HG02610 (cell line): Measurements from ENCODE around the gene DCAF8.

Source experiments
- ATAC-seq: cut with Tn5 transposase; IDR thresholded peaks from one replicate; pipeline ENCODE4 v1.9.1; 2021; ENCODE audit warnings: mild to moderate bottlenecking, moderate library complexity; ENCODE audit not compliant: unreplicated experiment

The DCAF8 gene

GRCh38 chr1:160264795-160265307 is 2.5 kb upstream of the DCAF8 start:
- ATAC-seq = no peak

GRCh38 chr1:160261556-160261892 is 825 bp downstream of the DCAF8 start:
- ATAC-seq = peak; percentile 48

DNA sequence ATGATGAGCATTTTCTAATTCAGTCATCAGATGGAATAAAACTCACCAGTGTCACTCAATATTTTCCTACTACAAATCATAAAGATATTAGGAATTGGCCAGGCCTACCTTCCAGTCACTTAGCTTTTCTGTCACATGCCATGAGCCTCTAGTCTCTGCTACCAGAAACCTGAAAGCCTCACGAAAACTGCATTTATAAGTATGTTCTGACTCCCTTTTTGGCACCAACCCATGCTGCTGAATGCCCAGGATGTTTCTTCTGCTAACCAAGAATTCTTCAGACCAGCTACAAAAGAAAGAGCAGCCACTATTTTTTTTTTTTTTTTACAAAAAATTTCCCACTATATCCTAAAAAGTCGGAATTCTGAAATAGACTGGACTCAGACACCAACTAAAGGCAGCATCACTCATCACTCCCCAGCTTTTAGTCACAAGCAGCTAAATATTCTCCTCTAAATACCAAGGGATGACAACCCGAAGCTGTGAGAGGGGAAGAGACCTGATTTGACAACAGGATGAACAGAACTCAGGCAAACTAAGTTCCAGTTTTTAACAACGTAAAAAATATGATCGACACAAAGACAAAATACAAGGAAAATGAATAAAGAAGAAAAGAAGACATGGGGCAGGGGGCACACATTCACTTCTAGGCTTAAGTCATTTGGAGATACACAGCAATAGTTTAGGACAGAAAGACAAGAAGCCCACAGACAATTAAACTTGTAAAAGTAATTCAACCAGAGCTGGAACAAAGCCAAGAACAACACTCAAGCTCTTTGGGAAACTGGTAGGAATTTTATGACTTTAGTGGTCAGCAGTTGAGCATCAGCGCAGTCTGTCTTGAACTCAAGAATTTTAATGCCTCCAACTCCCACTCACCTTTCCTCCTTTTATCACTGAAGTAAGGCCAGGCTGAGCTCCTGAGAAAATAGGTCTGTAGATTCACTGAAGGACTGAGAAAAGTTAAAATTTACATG is 1.7 kb downstream of the DCAF8 start:
- ATAC-seq = no peak

GRCh38 chr1:160258177-160258798 is 4.1 kb downstream of the DCAF8 start:
- no peak for ATAC-seq

GRCh38 chr1:160257411-160258015 is 4.8 kb downstream of the DCAF8 start:
- no peak for ATAC-seq

- ATAC-seq = no peak
Measured at GRCh38 chr1:160256396-160257046, 5.8 kb downstream of the DCAF8 start.

DNA sequence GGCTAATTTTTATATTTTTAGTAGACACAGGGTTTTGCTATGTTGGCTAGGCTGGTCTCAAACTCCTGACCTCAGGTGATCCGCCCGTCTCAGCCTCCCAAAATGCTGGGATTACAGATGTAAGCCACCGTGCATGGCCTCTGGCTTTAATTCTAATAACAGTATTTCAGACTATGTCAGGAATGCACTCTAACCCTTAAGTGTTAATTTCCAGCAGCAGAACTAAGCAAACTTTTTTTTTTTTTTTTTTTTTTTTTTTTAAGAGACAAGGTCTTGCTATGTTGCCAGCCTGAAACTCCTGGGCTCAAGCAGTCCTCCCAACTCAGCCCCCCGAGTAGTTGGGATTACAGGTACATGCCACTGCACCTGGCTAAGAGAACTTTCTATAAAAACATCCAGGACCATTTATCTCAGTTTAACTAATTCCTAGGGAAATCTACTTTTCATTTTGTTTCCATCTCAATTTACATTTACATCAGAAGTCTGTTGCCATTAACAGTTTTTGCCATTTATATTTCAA is 6.5 kb downstream of the DCAF8 start:
- ATAC-seq = no peak

DNA sequence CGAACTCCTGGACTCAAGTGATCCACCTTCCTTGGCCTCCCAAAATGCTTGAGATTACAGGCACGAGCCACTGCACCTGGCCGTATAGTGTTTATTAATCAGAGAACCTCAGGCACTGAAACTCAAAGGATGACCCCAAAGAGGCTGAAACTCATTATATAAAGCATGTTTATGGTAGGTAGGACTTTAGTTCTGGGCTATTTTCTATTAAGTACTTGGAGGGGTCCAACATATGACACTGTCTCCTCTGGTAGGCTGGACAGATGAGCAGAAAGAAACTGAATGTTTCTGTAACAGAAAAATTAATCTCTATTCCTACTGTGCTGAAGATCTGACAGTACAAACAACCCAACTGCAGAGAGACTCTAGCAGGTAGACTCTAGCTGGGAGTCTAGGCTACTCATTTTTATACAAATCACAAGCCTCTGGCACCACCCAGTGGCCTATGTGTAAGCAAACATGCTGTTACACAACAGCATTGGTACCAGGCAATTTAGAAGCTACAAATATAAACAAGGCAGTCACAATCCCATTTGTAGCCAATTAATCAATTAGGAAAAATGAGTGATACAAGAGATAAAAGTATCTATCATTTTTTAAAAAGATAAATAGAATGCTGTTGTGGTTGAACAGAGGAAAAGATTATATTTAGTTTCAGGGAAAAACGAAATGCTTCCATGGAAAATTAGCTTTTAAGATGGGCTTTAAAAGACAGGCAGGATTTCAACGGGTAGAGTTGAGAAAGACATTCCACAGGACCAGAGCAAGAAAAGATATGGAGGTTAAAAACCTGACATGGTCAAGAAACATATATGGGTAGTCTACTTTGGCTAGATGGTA is 10.4 kb downstream of the DCAF8 start:
- peak; percentile 87 for ATAC-seq

DNA sequence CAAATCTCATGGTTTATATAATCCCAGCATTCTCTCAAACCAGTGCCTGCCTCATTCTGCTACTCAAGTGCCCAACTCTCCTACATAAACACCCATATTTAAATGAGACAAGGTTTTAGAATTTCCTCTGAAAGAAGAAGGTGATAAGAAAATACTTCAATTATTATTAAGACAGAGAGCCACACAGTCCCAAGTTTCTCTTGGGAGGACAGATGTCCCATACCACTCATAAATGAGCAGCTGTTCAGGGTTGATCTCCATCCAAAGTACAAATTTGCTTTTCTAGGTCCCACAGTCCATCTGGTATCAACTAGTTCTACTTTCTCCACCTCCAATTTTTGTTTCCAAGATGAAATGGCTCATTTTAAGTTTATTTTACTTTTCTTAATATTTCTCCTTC is 11.3 kb downstream of the DCAF8 start:
- no peak for ATAC-seq

GRCh38 chr1:160247053-160247452 is 15.3 kb downstream of the DCAF8 start:
- no peak for ATAC-seq

DNA sequence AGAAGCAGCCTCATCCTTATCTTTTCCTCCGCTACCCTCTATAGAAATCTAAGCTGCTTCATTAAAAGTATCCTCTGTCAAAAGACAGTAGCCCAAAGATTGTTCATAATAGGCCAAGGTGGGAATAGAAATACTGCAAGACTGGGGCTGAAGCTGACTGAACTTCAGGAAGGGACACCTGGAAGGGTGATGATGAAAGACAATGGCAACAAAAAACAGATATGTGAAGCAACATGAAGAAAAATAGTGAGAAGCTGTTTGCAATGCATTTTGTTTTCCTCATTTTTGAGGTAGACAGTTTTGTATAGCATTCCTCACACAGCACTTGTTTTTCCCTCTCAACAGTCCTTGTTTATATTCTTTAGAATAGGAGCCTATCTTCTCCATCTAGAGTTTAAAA is 16.9 kb downstream of the DCAF8 start:
- ATAC-seq = no peak

GRCh38 chr1:160244209-160244608 is 18.1 kb downstream of the DCAF8 start:
- ATAC-seq = no peak

GRCh38 chr1:160243767-160244166 is 18.6 kb downstream of the DCAF8 start:
- no peak for ATAC-seq

GRCh38 chr1:160239582-160240299 is 22.6 kb downstream of the DCAF8 start:
- no peak for ATAC-seq

DNA sequence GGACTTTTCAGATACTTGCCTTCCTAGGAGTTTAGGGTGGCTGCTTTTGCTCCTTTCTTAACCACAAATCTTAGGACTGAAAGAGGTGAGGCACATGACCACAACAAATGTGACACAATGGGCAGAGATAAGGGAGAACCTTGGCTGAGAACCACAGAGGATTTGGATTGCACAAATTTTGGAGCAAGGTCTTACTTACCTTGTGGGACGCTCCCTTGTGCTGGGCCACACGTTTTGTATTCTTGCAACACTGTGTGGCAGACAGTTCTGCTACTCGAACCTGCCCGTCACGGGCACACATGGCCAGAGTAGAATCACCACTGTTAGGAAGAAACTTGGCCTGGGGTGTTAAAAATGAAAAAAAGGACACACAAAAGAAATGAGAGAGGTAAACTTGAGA is 23.9 kb downstream of the DCAF8 start:
- ATAC-seq = no peak

DNA sequence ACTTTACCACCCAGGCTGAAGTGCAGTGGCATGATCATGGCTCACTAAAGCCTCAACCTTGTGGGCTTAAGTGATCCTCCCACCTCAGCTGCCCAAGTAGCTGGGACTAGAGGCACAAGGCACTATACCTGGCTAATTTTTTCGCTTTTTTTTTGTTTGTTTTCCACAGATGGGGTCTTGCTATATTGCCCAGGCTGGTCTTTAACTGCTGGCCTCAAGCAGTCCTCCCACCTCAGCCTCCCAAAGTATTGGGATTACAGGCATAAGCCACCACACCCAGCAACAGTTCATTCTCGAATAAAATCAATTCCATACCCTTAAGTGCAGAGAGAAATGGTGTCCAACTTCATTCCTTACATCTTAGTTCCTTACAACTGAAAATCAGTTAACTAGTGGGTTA is 24.8 kb downstream of the DCAF8 start:
- ATAC-seq = no peak

DNA sequence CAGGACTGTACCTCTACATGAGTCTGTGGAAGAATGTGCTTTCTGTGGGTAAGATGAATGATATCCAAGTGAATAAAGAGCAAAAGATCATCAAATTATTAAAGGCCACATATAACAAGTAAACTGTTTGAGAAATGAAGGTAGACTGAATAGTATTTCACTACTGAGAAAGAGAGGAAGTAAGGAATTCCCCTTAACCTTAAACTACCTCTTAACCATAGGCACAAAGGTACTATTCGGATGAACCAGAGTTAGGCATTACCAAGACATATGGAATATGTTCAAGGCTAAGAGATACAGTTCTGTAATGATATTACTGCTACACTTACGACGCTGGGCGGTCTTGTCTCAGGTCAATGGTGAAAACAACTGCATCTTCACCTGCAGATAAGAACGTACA is 25.5 kb downstream of the DCAF8 start:
- no peak for ATAC-seq

DNA sequence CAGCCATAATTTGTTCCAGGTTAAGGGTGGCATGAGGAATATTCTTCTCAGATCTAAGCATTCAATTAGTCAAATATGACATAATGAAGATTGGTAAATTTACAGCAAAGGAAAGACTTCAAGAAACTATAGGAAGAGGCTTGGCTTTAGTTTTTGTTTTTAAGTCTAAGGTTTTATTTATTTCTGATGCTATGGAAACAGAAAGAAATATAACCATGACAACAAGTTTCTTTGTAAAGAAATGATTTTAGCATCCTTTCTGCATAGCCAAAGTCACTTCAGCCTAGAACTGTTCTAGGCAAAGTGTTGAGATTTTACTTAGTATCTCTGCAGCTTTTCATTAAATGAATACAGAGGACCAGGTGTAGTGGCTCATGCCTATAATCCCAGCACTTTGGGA is 29.4 kb downstream of the DCAF8 start:
- no peak for ATAC-seq

GRCh38 chr1:160228431-160228830 is 33.9 kb downstream of the DCAF8 start:
- ATAC-seq = no peak
